Endothelial cell of umbilical vein (primary cell): ENCODE data around the gene KRTAP4-11. TPM values are rescaled to one million over a fixed set of nuclear protein-coding genes. Genes with fewer than 3 reads are reported as not detected.

Experiments used
- BruUV-seq: library from RNA; stranded (reverse); fragments of 400-500 nt; replicated peaks from 2 replicates; lab custom pipeline; 2021; lab: Mats Ljungman, UMichigan
- CTCF ChIA-PET: fragments of 300-600, 350-600 bp; sonication (Branson Sonifier 250); formaldehyde crosslinking; loops from one replicate; lab custom pipeline; 2021; ENCODE audit warnings: antibody characterized with exemption, inconsistent platforms; lab: Charles Lee
- POLR2A ChIA-PET: fragments of 300-600, 350-600 bp; sonication (Branson Sonifier 250); formaldehyde crosslinking; loops from one replicate; lab custom pipeline; 2021; ENCODE audit warnings: antibody characterized with exemption, inconsistent platforms; lab: Charles Lee
- DNase-seq: peaks from one replicate; pipeline ENCODE4 v3.0.0-alpha.2; 2011; ENCODE audit warnings: low read depth, low spot score
- FAIRE-seq: peaks from 2 replicates; lab custom pipeline; 2011; peaks lifted over from hg19 to GRCh38; lab: Jason Lieb, UNC
- H2AFZ ChIP-seq: 2 replicates; pipeline ENCODE4 v1.6.0; 2012; ENCODE audit warnings: low read depth, low read length, control low read depth, inconsistent platforms
- H3K27ac ChIP-seq: 2 replicates; pipeline ENCODE4 v1.5.1; 2011; ENCODE audit warnings: low read depth, mild to moderate bottlenecking, control low read depth, low read length, moderate library complexity; ENCODE audit not compliant: insufficient read depth
- H3K27me3 ChIP-seq, 2 experiments: 2 replicates each; pipeline versions ENCODE4 v1.6.0 to v1.6.1; 2011; ENCODE audit warnings: low read length in 2 of 2, mixed read lengths in 1 of 2; ENCODE audit not compliant: control insufficient read depth in 2 of 2, insufficient read depth in 2 of 2
- H3K36me3 ChIP-seq, 2 experiments: 2 replicates in 1 of 2; 3 replicates in 1 of 2; pipeline ENCODE4 v1.5.1; 2011; ENCODE audit warnings: low read length in 2 of 2, mild to moderate bottlenecking in 1 of 2, moderate library complexity in 1 of 2; ENCODE audit not compliant: control insufficient read depth in 2 of 2, insufficient read depth in 2 of 2; ENCODE audit errors: extremely low read depth in 1 of 2
- H3K4me1 ChIP-seq: 3 replicates; pipeline ENCODE4 v1.5.1; 2011; ENCODE audit warnings: mild to moderate bottlenecking, low read length; ENCODE audit not compliant: control insufficient read depth, insufficient read depth; ENCODE audit errors: extremely low read depth
- H3K4me2 ChIP-seq: 2 replicates; pipeline ENCODE4 v1.6.1; 2011; ENCODE audit warnings: low read length, control low read depth, mixed read lengths; ENCODE audit not compliant: insufficient read depth
- H3K4me3 ChIP-seq, 3 experiments: fragments of 200-600 bp in 1 of 3; sonication (generic), shearing (Covaris generic) in 1 of 3; replicated peaks in 1 of 3; 2 replicates each; pipeline ENCODE4 v1.5.1; 2011 to 2016; ENCODE audit warnings: control low read depth in 3 of 3, low read length in 3 of 3, mild to moderate bottlenecking in 2 of 3, inconsistent platforms in 1 of 3, low read depth in 1 of 3, moderate library complexity in 1 of 3; ENCODE audit not compliant: insufficient read depth in 1 of 3
- H3K79me2 ChIP-seq: 2 replicates; pipeline ENCODE4 v1.6.0; 2012; ENCODE audit warnings: low read length, inconsistent platforms; ENCODE audit not compliant: control insufficient read depth, insufficient read depth
- H3K9ac ChIP-seq: replicated peaks from 2 replicates; pipeline ENCODE3; 2011; ENCODE audit warnings: low read length, control low read depth; ENCODE audit not compliant: insufficient read depth; ENCODE audit errors: extremely low read depth
- H3K9me1 ChIP-seq: replicated peaks from 3 replicates; pipeline ENCODE4 v1.6.0; 2011; ENCODE audit warnings: mild to moderate bottlenecking, low read length; ENCODE audit not compliant: control insufficient read depth, insufficient read depth; ENCODE audit errors: extremely low read depth
- H3K9me3 ChIP-seq: replicated peaks from 2 replicates; pipeline ENCODE4 v1.5.1; 2012; ENCODE audit warnings: low read length, inconsistent platforms; ENCODE audit not compliant: control insufficient read depth, insufficient read depth
- H4K20me1 ChIP-seq: replicated peaks from 2 replicates; pipeline ENCODE3; 2011; ENCODE audit warnings: mild to moderate bottlenecking, low read length; ENCODE audit not compliant: control insufficient read depth, insufficient read depth; ENCODE audit errors: extremely low read depth
- CTCF ChIP-seq, 2 donors: IDR thresholded peaks; 1 replicate in 1 of 2; 2 replicates in 1 of 2; pipeline ENCODE4 v1.5.1; 2011; ENCODE audit warnings: low read length in 2 of 2, mild to moderate bottlenecking in 2 of 2, moderate library complexity in 2 of 2, control low read depth in 1 of 2, inconsistent platforms in 1 of 2, low read depth in 1 of 2; ENCODE audit not compliant: insufficient read depth in 1 of 2; ENCODE audit errors: extremely low read depth in 1 of 2
- EZH2 ChIP-seq: IDR thresholded peaks from 2 replicates; pipeline ENCODE4 v1.6.1; 2012; ENCODE audit warnings: borderline replicate concordance, low read depth, mild to moderate bottlenecking, moderate library complexity, low read length, inconsistent platforms; ENCODE audit not compliant: severe bottlenecking
- FOS ChIP-seq: IDR thresholded peaks from 2 replicates; pipeline ENCODE4 v1.6.1; 2011; ENCODE audit warnings: mild to moderate bottlenecking, low read length, moderate library complexity, borderline replicate concordance; ENCODE audit not compliant: insufficient read depth
- GATA2 ChIP-seq: IDR thresholded peaks from 2 replicates; pipeline ENCODE4 v1.7.0; 2011; ENCODE audit warnings: low read depth, mild to moderate bottlenecking, moderate library complexity, mixed read lengths, low read length; ENCODE audit not compliant: insufficient read length, insufficient read depth
- JUN ChIP-seq: IDR thresholded peaks from 2 replicates; pipeline ENCODE4 v1.6.1; 2011; ENCODE audit warnings: borderline replicate concordance, low read depth; ENCODE audit not compliant: insufficient read length, insufficient read depth
- MYC ChIP-seq: IDR thresholded peaks from one replicate; pipeline ENCODE4 v1.6.1; 2011; ENCODE audit warnings: mild to moderate bottlenecking, low read depth, low read length
- POLR2A ChIP-seq: IDR thresholded peaks from 2 replicates; pipeline ENCODE4 v1.6.1; 2012; ENCODE audit warnings: low read depth, mild to moderate bottlenecking, control low read depth, low read length
- POLR2AphosphoS5 ChIP-seq: IDR thresholded peaks from 2 replicates; pipeline ENCODE4 v1.6.1; 2012; ENCODE audit warnings: low read depth, mild to moderate bottlenecking, control low read depth, low read length, moderate library complexity; ENCODE audit not compliant: insufficient read depth
- dilution Hi-C: fragments of 300-500 bp; cut with MboI; formaldehyde crosslinking; loops from one replicate; pipeline ENCODE4 v1.15.0; 2019; ENCODE audit warnings: low sequenced_read_pairs; ENCODE audit not compliant: extremely low pct_ligation_motif_present
- intact Hi-C: fragments of 100-400 bp; cut with micrococcal nuclease; formaldehyde crosslinking; loops from one replicate; pipeline ENCODE4 v1.10.0; 2022
- polyA plus RNA-seq, 4 experiments: library from polyadenylated mRNA; depleted of rRNA in 3 of 4; stranded (reverse) in 3 of 4; unstranded in 1 of 4; fragments of >200 nt; gene quantifications; 2 replicates each; pipeline versions ENCODE4 v1.2.1 to v1.2.3, GENCODE V29; 2011 to 2012; ENCODE audit warnings: missing spikeins in 1 of 4
- total RNA-seq: library from RNA; stranded (reverse); gene quantifications from 2 replicates; pipeline ENCODE4 v1.2.3, GENCODE V29; 2021
- TF ChIP-seq, protein P1 (sequence below): IDR thresholded peaks from 2 replicates; pipeline ENCODE4 v1.6.1; 2011; ENCODE audit not compliant: insufficient read depth, insufficient read length

Gene KRTAP4-11
- total and polyA plus RNA-seq, 2 donors (not counting 3 experiments of a cell fraction or from before 2014, with no cell fraction given) = not detected

DNA sequence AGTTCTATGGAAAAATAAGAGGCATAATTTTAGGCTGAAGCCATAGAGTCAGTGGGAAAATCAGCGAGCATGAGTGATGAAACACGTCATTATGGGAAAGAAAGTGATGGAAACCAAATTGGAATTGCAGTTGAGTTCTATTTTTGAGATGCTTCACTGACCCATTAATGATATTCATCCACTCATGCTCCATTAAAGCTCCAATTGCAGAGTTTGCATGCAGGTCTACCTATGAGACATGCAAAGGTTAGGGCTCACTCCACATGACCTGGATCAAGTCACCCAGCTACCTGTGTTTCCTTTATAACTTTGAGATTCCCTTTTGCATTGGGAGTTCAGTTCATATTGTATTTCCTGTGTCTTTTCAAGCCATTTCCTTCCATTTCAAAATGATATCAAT is 44.5 kb downstream of the KRTAP4-11 start:
- Histone ChIP-seq H3K9me3 (no peaks in the 10 kb centered on the region), H2AFZ (no peak overlapping the region), H3K36me3 (no peaks in the 10 kb centered on the region), H3K27me3 (no peaks in the 10 kb centered on the region), H3K79me2 (no peaks in the 10 kb centered on the region), H3K4me3 (no peak overlapping the region), H3K27ac (no peak overlapping the region), H3K9me1 (no peaks in the 10 kb centered on the region), H3K4me2 (no peak overlapping the region), H3K4me1 (no peaks in the 10 kb centered on the region), H4K20me1 (no peaks in the 10 kb centered on the region), H3K9ac (no peak overlapping the region)
- no peak for TF ChIP-seq MYC
- intact Hi-C loops (no loop called here), dilution Hi-C loops (no loop called here)
- CTCF ChIA-PET = no interaction called here
- DNase-seq (no peak), FAIRE-seq (no peak)
- POLR2A ChIA-PET = no interaction called here
- no TSS peak for BruUV-seq

DNA sequence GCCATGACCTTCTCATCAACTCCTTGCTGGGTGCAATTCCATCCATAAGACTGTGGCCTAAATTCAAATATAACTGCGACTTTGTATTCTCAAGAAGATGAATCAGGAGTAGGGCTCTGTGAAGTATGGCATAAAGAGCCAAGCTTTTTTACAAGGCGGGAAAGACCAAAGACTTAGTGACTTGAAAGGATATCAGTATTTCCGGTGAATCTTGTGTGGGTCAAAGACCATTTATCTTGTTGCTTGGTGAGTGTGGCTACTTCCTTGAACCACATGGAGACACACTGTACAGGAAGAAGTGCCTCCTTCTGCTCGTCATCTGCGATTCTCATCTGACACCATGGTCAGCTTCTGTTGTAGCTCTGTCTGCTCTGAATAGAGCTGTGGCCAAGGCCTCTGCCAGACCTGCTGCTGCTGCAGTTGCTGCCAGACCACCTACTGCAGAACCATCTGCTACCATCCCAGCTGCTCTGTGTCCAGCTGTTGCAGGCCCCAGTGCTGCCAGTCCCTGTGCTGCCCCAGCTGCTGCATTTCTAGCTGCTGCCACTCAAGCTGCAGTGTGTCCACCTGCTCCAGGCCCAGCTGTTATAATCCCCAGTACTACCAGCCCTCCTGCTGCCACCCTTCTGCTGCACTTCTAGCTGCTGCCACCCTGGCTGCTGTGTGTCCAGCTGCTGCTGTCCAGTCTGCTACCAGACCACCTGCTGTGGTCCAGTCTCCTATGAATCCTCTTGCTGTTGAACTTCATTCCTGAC is 46.4 kb downstream of the KRTAP4-11 start:
- H4K20me1 ChIP-seq = no peaks in the 10 kb centered on the region
- no peak overlapping the region for H3K4me2 ChIP-seq
- H3K36me3 ChIP-seq = no peaks in the 10 kb centered on the region
- H3K9me1 ChIP-seq = no peaks in the 10 kb centered on the region
- no peaks in the 10 kb centered on the region for H3K27me3 ChIP-seq
- BruUV-seq = no TSS peak
- no peaks in the 10 kb centered on the region for H3K9me3 ChIP-seq
- dilution Hi-C loops = no loop called here
- DNase-seq (no peak), FAIRE-seq (no peak)
- H3K9ac ChIP-seq = no peak overlapping the region
- TF ChIP-seq EZH2 (no peak), GATA2 (no peak), CTCF (IDR thresholded peaks at IDR 0.05; ENCODE audit: extremely low read depth in 1 of 2, insufficient read depth in 1 of 2, low read depth in 1 of 2, low read length in 2 of 2) (no peak), JUN (no peak), FOS (no peak), MYC (no peak), POLR2A (no peak), POLR2AphosphoS5 (no peak)
- TF ChIP-seq, protein P1, sequence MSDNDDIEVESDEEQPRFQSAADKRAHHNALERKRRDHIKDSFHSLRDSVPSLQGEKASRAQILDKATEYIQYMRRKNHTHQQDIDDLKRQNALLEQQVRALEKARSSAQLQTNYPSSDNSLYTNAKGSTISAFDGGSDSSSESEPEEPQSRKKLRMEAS = no peak
- CTCF ChIA-PET = no interaction called here
- intact Hi-C loops = no loop called here
- no peaks in the 10 kb centered on the region for H3K79me2 ChIP-seq
- H3K4me3 ChIP-seq = no peak overlapping the region
- H3K27ac ChIP-seq = no peak overlapping the region
- POLR2A ChIA-PET = no interaction called here
- no peak overlapping the region for H2AFZ ChIP-seq
- H3K4me1 ChIP-seq = no peaks in the 10 kb centered on the region
